ENCODE measurements around the gene PDE4D. TPM values are rescaled to one million over a fixed set of nuclear protein-coding genes. Genes with fewer than 3 reads are reported as not detected.

Gene PDE4D
- total RNA-seq, 1 donor from 2014 or later = 46.9 TPM

DNA sequence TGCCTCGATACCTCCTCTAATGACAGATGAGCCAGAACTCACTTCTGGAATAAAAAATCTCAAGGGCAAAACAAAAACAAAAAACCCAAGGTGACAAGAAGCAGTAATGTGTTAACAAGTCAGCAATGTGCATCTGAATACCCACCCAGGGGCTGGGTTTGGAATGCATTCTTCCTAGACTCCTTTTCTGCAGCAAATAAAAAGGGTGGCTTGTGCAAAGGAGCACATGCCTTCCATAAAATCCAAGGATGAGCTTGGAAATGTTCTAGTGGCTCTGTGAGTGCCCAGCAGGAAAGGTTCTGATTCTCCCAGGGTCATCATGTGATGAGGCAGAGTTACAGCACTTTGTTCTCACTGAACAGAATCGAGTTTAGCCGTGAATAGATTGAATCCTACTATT lies 710.8 kb downstream of the PDE4D start:
- DNase-seq (ENCODE audit: low spot score) = no peak

DNA sequence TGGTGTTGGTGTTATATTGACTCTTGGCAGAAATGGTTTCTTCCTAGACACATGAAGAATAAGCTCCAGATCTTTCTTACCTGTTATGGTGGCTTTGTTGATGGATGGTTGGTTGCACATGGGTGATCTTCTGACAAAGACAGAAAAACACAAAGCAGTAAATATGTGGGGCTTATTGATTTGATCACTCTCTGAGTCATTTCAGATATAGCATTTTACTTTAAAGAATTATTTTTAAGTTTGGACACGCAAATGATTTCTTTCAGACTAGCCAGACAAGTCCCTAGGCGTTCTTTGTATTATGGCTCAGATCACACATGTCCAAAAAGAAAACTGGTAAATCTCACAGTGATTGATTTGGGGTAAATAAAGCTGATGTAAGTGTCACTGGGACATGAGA lies 713.0 kb downstream of the PDE4D start:
- no peak for DNase-seq (ENCODE audit: low spot score)

DNA sequence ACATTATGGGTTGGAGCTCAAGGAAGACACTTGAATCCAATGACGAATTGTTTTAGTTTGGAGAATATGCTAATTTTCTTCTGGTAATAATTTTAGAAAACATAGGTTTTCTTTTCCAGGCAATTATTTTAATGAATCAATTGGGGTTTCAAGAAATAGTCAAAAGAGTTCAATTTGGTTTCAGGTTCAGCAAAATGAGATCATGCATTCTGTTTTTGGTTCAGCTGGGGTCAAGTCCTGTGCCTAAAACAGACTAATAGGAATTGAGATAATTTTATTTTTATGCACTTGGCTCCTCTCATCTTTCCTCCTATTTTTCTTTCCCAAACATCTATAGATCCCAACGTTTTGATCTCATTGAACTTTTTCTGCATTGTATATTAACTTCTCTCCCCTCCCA lies 713.8 kb downstream of the PDE4D start:
- no peak for DNase-seq (ENCODE audit: low spot score)

DNA sequence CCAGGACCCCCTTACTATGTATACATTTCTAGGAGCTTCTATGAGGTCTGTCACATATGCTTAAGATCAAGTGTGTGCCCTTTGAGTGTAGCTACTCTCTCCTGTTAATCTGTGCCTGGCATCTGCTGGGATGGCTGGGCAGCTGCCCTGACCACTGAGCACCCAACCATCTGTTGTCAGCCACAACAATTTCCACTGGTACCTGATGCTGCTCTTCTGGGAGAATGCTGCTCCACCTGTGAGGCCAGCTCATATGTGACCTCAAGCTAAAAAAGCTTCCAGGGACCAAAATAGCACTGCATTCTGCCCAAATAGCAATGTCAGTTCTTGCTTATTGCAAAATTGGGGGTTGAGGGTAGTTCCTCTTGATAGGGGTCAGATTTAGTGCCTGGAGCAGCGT lies 715.0 kb downstream of the PDE4D start:
- DNase-seq (ENCODE audit: low spot score) = no peak

DNA sequence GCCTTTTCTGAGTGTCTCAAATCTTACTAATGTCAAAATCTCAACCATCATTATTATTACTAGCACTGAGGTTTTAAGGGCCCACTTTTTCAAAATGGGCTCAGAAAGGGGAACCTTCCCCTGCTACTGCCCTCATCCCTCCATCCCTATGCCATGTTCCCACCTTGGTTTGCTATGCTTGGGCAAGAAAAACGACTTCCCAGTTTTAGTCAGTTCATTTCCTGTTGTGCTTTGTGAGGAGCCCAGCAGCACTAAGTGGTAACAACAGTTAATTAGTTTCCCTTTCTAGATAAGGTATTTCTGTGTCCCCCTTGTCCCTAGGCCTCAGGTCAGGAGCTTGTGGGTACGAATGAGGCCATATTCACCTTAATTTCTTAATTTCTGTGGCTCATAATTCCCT lies 715.5 kb downstream of the PDE4D start:
- DNase-seq (ENCODE audit: low spot score) = no peak

DNA sequence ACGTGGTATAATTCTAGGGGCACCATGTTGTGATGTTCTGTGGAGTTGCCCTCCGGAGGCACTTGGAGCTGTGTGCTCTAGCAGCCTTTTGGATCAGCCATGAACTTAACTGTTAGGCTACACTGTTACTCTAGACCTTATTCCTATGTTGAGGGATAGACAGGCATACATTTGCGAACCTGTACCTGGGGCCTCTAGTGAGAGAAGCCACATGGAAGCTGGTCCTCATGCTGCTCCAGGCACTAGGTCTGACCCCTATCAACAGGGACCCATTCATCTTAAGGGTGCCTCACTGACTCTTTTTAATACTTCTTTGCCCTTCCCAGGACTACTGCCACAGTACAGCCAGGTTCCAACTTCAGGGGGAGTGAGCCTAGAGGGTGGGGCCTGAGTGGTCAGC lies 715.9 kb downstream of the PDE4D start:
- no peak for DNase-seq (ENCODE audit: low spot score)

DNA sequence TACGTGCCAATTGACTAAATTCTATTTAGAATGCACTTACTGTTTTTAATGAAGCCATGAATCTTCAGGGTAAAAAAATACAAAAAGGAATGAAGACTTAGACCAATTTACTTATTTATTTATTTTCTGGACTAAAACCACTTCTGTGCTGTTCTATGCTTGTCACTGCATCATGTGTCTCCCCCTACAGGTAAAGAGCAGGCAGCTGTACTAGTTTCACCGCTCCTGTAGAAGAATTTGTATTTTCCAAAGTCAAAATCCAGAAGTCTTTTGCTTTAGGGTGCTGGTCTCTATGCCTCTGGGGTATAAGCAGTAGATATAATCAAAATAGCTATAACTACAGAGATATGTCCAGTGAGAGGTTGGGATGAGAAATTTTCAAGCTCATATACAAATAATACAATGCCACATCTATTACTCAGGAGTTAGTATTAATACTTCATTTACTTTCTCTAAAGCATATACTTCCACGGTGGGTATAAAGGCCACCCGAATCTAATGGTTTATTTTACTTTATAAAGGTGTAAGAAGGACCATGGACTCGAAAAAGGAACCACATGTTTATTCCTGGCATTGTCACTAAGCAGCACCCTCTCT lies 719.2 kb downstream of the PDE4D start:
- peak; percentile 37 for DNase-seq (ENCODE audit: low spot score)

DNA sequence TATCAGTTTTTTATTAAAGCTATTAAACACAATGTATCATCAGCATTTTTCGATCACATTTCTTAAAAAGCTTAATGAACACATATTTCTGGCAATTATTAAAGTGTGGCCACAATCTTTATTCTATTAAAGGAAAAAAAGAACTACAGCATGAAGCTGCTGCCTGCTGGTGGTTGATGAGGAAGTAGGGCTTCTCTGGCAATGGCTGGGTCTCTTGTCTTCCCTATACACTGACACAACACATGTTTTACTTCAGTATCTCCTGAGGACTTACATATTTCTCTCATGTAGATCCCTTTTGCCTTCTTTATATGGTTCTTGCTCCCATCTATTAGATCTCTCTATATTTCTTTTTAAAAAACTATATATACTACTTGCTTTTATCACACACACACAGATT lies 719.9 kb downstream of the PDE4D start:
- DNase-seq (ENCODE audit: low spot score) = no peak

DNA sequence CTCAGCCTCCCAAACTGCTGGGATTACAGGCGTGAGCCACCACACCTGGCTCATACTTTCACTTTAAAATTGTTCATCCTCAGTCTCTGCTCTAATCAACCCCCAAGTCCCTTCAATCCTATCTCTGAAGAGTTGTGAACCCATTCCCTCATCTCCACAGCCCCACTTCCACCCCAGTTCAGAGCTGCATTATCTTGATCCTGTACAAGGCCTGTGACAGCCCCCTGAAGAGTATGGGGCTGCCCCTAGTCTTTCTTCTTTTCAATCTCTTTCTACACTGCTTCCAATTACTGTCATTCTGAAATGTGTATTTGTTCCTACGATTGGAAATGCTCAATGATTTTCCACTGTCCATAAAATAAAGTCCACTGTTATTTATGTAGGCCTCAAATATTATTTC lies 722.4 kb downstream of the PDE4D start:
- DNase-seq (ENCODE audit: low spot score) = no peak

DNA sequence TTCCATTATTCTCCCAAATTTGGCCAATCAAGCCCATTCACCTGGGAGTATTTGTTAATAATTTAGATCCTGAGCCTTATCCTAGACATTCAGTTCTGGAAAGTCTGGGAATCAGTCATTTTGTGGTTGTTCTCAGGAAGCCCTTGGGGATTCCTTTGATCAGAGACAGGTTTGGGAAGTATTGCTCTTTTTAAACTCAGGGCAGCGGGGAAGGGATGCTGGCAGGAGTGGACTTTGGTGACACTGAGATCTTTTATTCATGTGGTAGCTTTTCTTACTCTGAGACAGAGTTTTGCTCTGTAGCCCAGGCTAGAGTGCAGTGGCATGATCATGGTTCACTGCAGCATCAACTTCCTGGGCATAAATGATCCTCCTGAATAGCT lies 723.8 kb downstream of the PDE4D start:
- DNase-seq (ENCODE audit: low spot score) = no peak

DNA sequence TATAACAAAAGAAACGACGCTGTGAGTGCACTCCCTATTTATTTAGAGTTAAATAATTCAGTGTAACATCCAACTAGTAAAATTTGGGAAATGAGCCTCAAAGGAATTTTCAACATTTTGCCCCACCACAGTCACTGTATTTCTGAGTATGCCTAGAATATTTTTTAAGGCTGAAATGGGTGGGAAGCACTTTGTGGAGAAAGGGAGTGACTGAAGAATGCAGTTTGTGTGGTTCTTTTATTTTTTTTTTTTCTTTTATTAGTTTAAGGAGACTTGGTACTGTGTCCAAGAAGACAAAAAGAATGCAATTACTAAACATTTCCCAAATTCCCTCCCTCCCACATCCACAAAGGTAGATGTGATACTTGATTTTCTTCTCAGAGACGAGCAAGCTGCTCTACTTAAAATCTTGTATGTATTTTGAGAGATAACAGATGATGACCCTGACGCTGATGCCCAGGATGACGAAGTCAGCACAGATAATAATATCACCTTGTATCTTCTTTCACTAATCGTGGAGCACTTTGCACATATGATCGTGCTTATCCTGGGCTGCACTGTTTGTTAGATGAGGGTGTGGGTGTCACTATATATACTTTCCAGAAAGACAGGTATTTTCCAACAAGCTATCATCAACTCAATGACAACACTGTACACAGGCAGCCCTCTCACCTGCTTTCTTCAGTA lies 724.3 kb downstream of the PDE4D start:
- DNase-seq (ENCODE audit: low spot score) = no peak

DNA sequence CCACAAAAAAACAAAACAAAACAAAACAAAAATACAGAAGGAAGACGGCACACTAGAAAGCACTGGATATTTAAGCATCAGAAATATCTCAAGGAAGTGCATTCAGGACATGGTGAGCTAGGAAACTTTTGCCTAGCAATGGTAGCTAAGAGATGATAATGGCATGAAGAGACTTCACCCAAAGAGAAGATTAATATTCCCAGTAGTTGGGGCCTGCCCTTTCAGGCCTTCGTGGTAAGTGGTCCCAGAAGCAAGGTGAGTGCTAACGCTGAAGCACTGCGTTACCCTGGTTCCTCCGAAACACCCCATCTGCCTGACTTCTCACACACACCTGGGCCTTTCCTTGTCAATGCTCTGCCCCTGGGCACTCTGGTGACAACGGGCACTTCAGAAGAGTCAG lies 725.5 kb downstream of the PDE4D start:
- DNase-seq (ENCODE audit: low spot score) = no peak

DNA sequence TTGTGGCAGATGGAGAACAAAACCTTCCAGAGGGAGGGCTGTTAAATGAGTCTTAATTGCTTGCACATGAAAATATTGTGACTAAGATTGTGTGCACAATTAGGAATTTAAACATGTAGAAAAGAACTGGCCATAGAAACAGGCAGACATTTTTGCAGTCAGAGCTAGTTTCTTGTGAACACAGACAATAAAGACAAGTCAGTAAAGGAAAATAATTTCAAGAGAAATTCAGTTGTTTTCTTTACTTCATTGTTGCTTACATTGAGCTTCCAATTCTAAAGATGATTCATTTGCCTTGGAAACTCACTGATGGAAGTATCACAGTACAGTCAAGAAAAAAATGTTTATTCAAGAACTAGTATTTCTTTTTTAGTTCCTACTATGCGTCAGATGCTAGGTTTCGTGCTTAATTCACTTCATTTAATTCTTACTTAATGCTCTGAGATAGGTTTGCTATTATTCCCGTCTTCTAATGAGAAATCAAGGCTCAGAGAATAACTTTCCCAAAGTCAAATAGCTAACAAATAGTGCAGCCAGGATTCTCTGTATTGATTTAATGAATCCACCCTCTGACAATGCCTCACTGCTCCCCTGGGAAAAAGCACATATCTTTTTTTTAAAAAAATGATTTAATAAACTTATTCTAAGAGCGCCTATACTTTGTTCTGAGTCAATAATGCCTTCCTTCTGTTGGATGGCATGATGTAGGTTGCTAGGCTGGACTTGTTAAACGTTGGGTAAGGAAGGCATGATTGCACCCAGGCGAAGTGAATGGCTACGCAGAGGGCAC lies 729.3 kb downstream of the PDE4D start:
- DNase-seq (ENCODE audit: low spot score) = no peak

DNA sequence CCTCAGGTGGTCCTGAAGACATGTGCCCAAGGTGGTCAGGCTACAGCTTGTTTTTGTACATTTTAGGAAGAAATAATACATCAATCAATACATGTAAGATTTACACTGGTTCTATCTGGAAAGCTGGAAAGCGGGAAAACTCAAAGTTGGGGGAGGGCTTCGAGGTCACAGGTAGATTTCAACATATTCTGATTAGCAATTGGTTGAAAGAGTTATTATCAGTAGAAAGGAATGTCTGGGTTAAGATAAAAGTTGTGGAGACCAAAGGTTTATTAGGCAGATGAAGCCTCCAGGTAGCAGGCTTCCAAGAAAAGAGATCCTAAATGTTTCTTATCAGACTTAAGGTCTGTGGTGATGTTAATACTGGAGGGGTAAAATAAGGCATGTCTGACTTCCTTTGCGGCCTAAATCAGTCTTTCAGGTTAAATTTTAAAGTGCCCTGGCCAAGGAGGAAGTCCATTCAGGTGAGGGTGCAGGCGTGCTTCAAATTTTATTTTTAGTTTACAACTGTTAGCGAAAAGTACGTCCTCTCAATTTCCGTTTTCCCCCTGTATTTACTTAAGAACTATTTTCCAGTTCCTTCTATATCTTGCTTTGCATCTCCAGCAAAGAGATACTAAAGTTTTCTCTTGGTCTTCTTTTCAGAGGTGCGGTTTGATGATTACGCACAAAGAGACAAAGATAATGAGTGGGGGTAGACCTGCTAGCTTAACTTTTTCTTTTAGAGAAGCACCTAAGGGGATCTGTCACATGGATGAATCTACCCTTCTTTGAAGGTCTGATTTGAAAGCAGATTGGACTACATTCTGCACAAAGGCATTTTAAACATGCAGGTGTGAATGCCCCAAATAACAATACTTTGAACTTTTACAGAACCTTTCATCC lies 732.1 kb downstream of the PDE4D start:
- DNase-seq (ENCODE audit: low spot score) = no peak

DNA sequence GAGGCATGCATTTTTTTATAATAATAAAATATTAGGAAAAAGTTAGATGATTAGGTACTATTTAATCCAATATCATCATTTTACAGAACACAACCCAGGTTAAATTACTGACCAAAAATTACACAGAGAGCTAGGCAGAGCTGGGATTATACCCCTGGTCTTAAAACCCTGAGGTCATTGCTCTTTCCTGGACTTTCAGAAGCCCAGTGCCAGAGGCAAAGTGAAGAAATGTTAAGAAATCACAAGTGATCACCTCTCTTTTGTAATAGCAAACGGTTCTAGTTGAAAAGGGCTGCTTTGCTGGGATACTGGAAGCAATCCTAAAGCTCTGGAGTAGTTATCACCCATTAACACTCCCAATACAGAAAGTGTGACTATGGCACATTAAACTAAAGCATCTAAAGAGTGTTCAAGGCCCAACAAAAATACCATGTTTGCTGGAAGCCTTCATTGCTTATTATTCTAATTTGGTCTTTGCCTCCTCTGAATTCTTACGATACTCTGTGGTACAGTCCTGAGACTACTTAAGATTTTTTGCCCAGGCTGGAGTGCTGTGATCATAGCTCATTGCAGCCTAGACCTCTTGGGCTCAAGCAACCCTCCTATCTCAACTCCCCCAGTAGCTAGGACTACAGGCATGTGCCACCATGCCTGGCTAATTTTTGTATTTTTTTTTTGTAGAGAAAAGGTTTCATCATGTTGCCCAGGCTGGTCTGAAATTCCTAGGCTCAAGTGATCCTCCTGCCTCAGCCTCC lies 734.7 kb downstream of the PDE4D start:
- DNase-seq (ENCODE audit: low spot score) = no peak

DNA sequence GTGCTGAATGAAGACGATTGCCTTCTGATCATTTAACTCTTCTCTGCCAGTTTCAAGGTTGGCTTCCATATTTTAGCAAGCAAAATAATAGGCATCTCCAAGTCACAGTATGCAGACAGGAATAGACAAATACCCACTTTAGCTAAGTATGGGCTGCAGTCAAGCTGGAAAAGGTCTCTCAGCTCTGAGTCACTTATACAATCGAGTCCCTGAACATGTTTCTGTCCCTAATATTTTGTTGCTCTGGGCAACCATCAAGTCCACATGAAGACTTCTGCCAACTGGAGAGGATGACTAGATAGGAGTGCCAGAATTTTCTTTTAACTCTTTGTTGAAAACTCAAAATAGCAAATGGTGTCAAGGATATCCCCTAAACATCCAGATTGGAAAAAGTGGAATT lies 735.4 kb downstream of the PDE4D start:
- no peak for DNase-seq (ENCODE audit: low spot score)

DNA sequence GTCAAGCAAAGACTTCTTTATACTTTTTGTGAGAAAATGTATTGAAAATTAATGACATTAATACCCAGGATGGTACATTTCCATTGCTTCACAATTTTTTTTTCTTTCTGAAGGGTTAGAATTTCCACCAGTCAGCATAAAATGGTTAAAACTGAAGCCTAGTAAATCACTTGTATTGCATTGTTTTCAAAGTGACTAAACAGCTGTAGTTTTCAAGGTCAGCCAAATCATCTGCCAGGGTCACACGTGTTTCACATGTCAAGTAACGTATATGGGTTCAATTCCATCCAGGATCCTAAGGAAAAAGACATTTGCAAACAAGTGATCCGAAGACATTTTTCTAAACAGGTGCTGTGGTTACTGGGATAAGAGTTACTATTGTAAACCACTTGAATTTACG lies 736.5 kb downstream of the PDE4D start:
- DNase-seq (ENCODE audit: low spot score) = no peak

DNA sequence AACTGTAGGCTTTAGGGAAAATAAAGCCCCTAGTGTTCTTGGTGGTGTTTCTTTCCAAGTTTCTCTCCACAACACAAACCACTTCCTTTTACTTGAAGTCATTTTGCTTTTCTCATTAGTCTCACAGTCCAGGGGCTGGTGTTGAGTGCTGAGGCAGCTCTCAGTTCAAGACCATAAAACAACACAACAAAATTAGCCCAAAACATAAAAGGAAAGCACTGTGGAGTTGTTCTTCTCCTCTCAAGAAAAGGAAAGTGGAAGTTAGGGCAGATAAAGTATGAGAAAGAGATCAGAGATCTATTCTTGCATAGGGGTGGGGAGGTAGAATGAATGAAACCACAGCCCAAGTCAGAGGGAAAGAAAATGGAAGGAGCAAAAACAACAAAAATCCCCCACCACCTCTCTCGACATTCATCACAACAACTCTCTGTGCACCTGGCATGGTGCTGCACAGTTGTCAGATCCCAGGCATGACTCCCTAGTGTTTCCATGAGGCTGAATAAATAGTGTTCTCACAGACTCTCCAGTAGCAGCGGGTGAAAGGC lies 740.8 kb downstream of the PDE4D start:
- no peak for DNase-seq (ENCODE audit: low spot score)

DNA sequence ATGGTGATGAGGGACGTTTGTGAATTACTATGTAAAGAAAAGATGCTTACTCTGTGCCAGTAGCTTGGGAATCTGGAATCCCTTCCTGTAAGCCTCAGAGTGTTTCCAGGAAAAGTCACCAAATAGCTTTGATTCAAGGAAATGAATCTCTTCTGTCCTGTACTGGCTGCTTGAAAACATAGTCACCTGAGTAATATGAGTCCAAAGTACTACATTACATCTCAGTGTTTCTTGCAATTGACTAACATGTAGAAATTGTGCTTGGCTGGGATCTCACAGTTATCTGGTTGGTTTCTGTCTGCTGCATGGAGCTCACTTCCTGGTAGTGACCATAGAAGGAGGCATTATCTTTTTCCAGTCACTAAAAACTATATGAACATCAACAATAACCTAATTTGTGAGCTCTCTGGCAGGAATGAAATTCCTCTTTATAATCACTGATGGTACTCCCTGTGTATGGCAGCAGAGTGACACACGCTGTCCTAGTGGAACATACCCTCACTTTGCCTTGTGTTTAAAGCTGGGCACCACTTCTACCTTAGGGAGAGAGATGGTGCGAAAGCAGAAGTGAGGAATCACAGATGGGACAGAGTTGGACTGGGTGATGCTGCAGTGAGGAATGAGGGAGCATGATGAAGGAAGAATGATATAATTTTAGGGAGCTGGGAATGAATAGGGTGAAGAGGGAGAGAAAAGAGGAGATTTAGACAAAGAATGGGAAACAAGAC lies 742.2 kb downstream of the PDE4D start:
- no peak for DNase-seq (ENCODE audit: low spot score)

DNA sequence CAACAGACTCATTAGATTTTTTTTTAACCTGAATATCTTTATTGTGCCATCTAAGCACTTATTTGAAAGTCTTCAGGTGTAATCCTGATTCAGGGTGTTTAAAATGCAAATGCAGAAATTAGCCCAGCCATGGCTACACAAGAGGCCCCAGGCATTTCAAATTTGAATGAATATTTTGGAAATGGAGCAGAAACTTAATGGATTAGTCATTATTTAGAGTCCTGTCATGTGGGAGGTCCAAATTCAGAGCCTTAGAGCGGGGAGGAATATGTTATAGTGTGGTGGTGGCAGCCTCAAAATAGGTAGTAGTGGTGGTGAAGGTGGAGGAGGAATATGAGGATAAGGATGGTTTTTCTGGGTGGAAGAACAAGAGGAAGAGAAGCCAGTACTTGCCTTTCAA lies 743.7 kb downstream of the PDE4D start:
- DNase-seq (ENCODE audit: low spot score) = no peak

DNA sequence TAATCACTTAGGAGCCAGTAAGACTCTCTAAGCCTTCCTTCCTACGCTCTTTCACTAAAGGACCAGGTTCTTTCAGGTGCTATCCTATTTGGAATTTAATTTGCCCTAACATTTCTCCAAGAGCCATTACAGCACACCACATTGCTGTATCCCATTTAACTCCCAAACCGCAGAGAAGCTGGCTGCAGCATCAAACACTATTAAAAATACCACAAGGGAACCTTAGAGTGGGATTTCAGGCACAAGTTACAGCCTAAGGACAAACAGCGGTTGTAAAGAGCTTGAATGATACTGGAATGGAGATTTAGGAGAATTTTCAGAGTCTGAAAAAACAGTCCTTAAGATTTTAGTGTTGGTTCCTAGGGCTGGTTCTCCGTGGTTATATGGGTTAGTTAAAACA lies 744.3 kb downstream of the PDE4D start:
- DNase-seq (ENCODE audit: low spot score) = no peak
